Epithelial cell of prostate (primary cell): ENCODE data around the gene SNRNP27.
"Not testable (repeated sequence)": the region's sequence is repeated elsewhere in the genome, so short reads cannot be mapped to it uniquely, and the experiment has no call there.

Experiments used
- DNase-seq: peaks from one replicate; pipeline ENCODE4 v3.0.0-alpha.2; 2011; ENCODE audit warnings: low read depth, low spot score
- H3K27ac ChIP-seq: fragments of 450-650 bp; 2 replicates; pipeline ENCODE4 v1.5.1; 2017; ENCODE audit warnings: mild to moderate bottlenecking

Gene SNRNP27

GRCh38 chr2:69893684-69894551 is at the start of gene SNRNP27:
Gene SNRNP27, plus strand, starts transcription at chr2:69893956. Its CDS starts 29 bp downstream, at chr2:69893985.
- H3K27ac ChIP-seq = peak within 1 kb of the TSS; percentile 81
- no peak for DNase-seq

GRCh38 chr2:69843993-69844392 is 49.8 kb upstream of the SNRNP27 start:
- no peak overlapping the region for H3K27ac ChIP-seq
- no peak for DNase-seq

DNA sequence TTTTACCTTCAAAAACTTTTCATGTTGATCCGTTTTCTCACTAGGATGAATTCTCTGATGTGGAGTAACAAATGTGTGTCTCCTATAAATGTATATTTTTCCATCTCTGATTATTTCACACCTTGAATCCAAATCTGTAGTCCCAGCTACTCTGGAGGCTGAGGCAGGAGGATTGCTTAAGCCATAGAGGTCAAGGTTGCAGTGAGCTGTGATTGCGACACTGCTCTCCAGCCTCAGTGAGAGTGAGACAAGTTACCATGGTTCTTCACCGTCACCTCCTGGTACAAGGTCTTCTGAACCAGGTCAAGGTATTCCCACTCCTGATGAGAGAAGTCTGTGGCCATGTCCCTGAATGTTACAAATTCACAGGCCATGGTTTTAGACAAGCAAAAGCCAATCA is 49.2 kb upstream of the SNRNP27 start:
- no peak overlapping the region for H3K27ac ChIP-seq
- no peak for DNase-seq

- DNase-seq = no peak
- H3K27ac ChIP-seq = no peak overlapping the region
Observed at GRCh38 chr2:69846182-69847067, 47.3 kb upstream of the SNRNP27 start.

GRCh38 chr2:69847068-69847828 is 46.5 kb upstream of the SNRNP27 start:
- no peak overlapping the region for H3K27ac ChIP-seq
- no peak for DNase-seq

DNA sequence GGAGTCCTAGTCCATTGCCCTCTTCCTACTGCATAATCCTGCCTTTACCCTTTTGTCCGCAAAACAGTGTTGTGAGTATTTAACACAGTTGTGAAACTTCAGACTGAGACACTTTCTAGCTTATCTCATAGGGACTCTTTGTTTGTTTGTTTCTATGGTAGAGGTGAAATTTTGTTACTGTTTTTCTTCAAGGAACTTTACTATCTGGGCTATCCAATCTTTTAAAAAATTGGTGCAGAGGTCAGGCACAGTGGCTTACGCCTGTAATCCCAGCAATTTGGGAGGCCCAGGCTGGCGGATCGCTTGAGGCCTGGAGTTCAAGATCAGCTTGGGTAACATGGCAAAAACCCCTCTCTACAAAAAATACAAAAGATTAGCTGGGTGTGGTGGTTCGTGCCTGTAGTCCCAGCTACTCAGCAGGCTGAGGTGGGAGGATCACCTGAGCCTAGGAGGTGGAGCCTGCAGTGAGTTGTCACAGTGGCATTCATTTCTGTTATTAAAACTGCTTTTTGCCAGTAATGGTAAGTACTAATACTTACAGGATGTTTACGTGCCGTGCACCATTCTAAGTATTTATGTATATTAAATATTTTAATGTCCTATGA is 45.5 kb upstream of the SNRNP27 start:
- DNase-seq = no peak
- no peak overlapping the region for H3K27ac ChIP-seq

- no peak overlapping the region for H3K27ac ChIP-seq
- DNase-seq = no peak
Observed at GRCh38 chr2:69858261-69858660, 35.5 kb upstream of the SNRNP27 start.

DNA sequence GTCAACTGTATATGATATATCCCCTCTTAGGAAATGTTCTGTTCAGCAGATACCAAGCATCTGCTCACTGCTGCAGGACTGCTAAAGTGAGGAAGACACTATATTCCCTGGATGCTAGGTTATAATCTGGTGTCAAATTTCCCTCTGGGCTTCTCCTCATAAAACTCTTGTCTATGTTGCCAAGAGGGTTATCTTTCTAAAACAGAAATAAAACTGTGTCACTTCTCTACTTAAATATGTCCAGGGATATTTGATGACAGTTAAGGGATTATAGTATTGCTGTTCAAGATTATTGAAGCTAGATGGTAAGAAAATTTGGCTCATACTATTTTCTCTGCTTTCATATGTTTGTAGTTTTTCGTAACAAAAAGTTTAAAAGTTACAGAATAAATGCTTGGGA is 30.5 kb upstream of the SNRNP27 start:
- DNase-seq = no peak
- no peak overlapping the region for H3K27ac ChIP-seq

GRCh38 chr2:69888451-69888850 is 5.3 kb upstream of the SNRNP27 start:
- DNase-seq = no peak
- no peak overlapping the region for H3K27ac ChIP-seq

GRCh38 chr2:69889302-69889701 is 4.5 kb upstream of the SNRNP27 start:
- DNase-seq = no peak
- H3K27ac ChIP-seq = no peak overlapping the region

DNA sequence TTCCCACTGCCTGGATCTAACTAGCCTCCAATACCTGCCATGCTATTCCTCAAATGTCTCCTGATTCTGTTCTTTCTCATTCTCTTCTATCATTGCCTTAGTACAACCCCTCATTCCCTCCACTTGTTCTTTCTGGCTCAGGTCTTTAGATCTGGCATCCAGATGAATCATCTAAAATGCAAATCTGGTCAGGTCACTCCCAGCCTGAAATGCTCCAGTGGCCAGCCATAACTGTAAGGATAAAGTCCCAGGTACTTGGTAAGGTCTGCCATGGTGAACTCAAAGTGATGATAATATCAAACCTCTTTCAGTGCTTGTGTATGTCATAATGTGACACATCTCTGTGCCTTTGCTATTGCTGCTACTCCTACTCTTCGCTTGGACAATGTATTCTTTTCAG is 2.9 kb upstream of the SNRNP27 start:
- DNase-seq = no peak
- H3K27ac ChIP-seq = no peak overlapping the region

GRCh38 chr2:69892838-69893424 is 825 bp upstream of the SNRNP27 start:
- H3K27ac ChIP-seq, DNase-seq: not testable (repeated sequence)

DNA sequence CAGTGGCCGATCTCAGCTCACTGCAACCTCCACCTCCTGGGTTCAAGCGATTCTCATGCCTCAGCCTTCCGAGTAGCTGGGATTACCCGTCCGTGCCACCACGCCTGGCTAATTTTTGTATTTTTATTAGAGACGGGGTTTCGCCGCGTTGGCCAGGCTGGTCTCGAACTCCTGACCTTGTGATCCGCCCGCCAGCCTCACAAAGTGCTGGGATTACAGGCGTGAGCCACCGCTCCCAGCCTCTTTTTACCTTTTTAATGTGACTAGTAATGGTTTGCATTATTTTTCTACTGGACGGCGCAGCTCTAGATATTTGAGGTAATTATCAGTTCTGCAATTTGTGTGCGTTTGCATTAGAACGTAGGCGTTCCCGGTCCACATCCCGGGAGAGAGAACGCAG is 981 bp downstream of the SNRNP27 start:
- DNase-seq = not testable (repeated sequence)
- H3K27ac ChIP-seq = peak overlapping the region; percentile 81

- no peak for DNase-seq
- H3K27ac ChIP-seq = no peak overlapping the region
Observed at GRCh38 chr2:69902213-69902922, 8.6 kb downstream of the SNRNP27 start.

DNA sequence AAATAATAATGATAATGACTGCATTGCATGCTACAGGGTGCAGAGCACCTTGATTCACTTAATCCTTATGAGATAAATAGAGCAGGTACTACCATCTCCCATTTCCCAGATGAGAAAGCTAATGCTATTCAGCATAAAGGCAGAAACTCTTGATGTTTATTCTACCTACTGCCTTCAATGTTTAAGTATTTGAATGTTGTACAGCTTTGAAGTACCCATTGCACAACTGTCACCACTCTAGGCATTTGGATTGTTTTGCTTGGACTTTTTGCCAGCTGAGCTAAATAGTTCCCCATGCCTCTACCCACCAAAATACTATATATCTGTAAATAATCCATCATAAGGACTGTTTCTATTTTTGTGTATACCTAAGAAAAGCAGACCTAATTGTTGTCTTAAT is 13.5 kb downstream of the SNRNP27 start:
- DNase-seq = no peak
- H3K27ac ChIP-seq = no peak overlapping the region

- peak overlapping the region; percentile 88 for H3K27ac ChIP-seq
- DNase-seq = no peak
Observed at GRCh38 chr2:69911985-69912563, 18.3 kb downstream of the SNRNP27 start.

DNA sequence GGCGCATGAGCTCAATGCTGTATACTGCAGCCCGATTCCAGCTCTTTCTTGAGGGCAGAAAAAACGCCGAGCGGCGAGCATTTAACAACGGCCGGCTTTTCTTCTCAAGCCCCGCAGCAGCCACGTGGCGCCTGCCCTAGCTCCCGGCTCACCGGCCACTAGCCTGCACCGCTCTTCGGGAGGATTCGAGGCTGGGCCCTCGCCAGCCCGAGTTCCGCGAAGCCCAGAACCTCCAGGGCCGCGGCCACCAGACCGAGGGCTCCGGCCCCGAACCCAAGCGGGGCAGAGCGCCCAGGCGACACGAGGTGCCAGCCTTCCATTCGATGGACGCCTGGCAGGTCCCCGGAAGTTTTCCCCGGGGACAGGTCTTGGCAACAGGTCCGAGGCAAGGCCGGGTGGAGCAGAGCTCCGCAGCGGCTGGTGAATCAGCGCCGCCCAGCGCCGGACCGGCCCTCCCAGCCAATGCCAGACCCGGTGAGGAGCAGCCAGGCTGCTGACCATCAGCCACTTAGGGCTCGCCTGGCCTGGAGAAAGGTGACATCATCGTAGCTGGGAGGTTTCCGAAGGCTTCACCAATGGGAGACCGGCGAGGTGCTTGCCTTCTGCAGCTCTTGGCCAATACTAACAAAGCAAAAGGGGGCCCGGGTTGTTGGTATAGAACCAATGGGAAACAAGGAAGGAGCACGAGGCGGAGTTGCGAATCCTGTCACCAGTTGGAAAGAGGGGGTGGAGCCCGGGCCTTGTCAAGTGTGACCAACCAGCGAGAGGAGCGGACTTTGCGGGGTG is 20.6 kb downstream of the SNRNP27 start:
- DNase-seq = peak; percentile 100
- H3K27ac ChIP-seq = peak overlapping the region; percentile 88
